ENCODE results near the gene KDM2A.

DNA sequence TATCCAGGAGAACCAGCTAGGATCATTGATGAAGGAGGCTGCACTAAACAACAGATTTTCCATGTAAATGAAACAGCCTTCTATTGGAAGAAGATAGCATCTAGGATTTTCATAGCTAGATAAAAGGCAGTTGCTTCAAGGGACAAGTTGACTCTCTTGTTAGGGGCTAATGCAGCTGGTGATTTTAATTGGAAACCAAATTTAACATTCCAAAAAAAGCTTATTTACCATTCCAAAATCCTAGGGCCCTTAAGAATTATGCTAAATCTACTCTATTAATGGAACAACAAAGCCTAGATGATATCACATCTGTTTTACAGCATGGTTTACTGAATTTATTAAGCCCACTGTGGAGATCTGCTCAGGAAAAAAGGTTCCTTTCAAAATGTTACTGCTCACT is 80.7 kb downstream of the KDM2A start:
- TF ChIP-seq POLR2AphosphoS5 (IDR thresholded peaks at IDR 0.05; ENCODE audit: low read depth) (no peak), EZH2 (IDR thresholded peaks at IDR 0.05; ENCODE audit: low read depth, unreplicated experiment) (no peak), CTCF (conservative IDR thresholded peaks at IDR 0.05; ENCODE audit: low read depth in 2 of 2) (no peak), REST (IDR thresholded peaks at IDR 0.05; ENCODE audit: unreplicated experiment) (no peak), ZNF114 (CRISPR knock-in tag; IDR thresholded peaks at IDR 0.05) (no peak)

All from GM23338 (cell line).